Measurements from ENCODE around the gene EPB41L2.

The EPB41L2 gene

DNA sequence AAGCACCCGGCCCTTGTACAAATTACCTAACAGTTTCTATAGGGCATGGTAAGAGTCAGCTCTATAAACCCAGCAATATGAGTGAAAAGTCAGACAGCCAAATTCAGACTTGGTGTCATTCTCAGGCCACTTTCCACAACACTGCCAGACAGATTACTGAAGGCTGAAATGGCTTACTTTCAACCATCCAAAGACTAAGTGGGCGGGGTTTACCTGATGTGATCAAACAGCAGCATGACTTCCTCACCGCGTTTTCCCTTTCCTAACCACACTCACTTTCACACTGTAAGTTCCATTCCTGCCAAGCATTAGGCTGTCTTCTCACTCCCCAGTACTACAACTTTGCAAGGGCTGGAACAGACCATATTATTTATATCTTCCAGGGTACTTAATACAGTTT is 149.9 kb downstream of the EPB41L2 start:
- DNase-seq (ENCODE audit: low read depth, low spot score) = no peak

DNA sequence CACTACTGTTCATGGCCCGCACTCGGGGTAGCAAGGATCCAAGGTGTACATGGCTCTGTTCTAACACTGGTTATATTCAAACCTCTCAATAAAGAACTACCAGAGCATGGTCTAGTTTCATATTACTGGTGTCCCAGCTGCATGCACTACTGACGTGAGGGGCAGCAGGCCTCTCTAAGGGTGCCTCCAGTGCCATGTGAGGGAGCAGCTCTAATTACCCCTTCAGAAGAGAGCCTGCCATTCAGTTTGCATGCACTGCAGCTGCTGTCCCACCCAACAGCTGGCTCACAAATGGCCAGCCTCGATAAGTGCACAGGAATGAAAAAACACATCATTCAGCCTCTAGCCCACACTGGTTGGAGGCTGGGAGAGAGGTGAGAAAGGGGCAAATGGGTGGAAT is 150.6 kb downstream of the EPB41L2 start:
- DNase-seq (ENCODE audit: low read depth, low spot score) = no peak

DNA sequence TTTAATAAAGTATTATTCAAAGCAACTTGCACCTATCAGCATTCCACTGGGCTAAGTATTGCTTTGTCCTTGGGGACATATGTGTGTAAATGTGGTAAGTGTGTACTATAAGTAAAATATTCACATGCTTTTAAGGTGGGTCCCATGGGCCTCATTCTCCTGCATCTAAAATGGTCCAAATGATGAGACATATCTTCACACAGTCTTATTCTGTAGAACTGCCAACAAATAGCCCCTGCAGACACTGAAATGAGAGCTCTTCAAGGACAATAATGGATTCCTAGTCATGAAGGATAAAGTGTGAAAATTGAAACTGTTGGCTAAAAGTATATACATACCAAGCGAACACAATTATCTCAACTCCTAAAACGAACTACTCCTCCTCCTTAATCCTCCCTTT is 154.1 kb downstream of the EPB41L2 start:
- no peak for DNase-seq (ENCODE audit: low read depth, low spot score)

DNA sequence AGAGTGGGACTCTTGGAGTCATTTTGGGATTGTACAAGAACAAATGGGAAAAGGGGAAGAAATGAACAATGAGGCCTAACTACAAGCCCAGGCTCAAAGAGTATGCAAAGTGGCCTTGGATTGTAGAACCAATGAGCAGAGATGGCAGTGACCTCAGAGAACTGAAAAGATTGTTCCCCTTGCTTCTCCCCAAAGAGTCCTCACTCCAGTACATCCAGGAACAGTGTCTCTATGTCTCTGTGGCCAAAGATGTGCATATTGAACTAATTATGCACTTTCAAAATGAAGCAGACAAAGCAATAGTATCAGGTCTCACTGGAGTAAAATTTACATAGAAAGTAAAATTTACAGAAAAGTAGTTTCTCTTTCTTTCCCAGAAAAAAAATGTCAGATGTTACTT is 154.9 kb downstream of the EPB41L2 start:
- no peak for DNase-seq (ENCODE audit: low read depth, low spot score)

DNA sequence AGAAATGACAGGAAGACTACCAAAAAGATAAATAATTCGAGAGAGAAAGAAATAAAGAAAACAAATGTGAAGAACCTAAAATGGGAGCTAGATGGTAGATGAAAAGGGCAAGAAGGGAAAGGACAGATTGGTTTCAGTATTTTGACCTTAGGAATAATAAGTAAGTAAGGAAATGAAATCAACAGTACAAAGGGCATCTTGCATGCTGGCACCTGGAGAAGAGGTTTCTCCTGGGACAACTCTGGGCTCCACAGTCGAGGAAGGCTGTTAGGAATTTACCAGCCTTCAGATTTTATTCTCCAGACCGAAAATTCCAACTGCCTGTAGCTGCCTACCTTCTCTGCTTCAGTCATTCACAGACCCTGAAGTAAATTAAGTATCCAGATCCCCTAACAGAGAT is 155.4 kb downstream of the EPB41L2 start:
- no peak for DNase-seq (ENCODE audit: low read depth, low spot score)

DNA sequence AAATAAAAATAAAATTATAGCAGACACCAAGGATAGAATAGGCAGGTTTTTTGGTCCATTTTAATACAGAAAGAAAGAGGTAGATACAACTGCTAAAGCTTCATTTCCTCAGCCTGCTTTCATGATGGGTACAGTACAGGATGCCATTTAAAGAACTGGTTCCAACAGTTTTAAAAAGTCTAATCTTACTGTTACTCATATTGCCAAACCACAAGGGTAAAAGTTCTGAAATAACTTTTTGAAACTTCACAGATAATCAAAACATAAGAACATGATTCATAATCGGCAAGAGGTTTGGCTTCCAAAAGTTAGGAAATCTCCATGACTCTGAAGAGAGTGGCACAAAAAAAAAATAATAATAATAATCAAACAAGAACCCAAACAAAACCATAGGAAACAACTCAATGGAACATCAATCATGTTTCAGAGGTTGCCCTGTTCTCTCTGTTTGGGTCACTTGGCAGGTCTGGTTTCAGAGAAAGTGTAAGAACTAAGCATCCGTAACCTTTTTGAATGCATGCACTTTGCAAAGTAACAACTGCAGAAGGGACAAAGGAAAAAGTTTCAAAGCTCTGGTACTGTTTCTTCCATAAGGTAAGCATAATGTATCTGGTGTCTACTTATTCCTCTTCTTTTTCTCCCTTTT is 156.2 kb downstream of the EPB41L2 start:
- no peak for DNase-seq (ENCODE audit: low read depth, low spot score)

DNA sequence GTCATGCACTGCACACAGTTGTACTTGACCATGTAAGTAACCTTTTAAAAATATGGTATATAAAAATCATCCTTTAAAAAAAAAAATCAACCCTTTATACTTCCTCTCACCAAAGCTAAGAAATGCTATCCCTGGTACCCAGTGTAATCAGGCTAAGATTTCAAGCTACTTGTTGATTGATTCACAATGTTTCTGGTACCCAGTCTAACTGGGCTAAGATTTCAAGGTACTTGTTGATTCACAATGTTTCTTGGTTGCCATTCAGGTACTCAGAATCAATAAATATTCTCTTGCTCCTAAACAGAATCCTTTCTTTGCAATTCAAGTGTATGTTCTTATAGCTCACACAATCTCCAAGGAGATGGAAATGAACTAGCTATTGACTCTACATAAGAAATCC is 159.4 kb downstream of the EPB41L2 start:
- DNase-seq (ENCODE audit: low read depth, low spot score) = no peak

DNA sequence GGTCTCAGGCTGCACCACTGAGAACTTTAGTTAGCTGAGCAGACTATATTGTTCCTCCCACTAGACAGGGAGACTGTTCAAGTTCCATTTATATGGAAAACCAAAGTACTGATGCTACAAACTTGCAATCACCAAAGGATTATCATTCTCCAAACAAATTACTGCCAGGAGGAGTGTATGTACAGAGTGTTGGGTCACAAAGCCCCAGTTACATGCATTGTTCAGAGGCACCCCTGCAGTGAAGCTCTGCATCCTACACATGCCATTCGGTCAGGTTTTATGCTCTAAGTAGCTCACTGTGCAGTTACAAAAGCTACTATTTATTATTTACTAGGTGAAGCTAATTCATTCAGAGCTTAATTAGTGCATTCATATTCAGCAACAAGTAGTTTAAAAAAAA is 160.0 kb downstream of the EPB41L2 start:
- no peak for DNase-seq (ENCODE audit: low read depth, low spot score)

DNA sequence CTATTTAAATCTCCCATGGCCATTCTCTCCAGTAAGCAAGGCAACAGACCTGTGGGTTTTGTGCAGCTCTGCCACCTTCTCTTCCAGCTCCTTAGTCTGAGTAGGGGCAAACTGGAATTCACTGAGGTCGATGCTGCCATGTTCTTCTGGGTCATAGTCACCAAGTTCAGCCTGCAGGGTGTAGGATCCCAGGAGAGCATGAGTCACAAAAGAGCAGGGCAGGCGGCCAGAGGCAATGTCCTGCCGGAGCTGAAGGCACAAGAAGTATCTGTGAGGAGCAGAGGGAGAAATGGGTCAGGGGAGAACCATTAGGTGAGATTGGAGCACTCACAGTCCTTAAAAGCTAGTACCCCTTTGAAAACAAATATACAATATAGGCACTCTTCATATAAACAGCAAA is 162.1 kb downstream of the EPB41L2 start:
- no peak for DNase-seq (ENCODE audit: low read depth, low spot score)

DNA sequence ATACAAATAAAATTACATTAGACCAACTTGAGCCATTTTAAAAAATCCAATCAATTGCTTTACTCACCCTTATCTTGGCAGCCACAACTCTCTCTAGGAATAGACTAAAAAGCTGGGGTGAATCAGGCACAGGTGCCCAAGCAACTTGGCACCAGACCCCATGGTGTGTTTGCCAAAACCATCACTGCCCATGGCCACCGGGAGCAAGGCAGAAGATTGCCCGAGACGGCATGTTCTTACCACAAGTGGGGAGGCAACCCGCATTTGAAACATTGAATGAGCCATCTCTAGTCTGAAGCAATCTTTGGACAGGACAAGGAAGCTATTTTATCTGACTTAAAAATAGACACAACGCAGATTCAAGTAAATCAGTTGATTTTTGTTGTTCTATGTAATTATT is 166.8 kb downstream of the EPB41L2 start:
- DNase-seq (ENCODE audit: low read depth, low spot score) = no peak

DNA sequence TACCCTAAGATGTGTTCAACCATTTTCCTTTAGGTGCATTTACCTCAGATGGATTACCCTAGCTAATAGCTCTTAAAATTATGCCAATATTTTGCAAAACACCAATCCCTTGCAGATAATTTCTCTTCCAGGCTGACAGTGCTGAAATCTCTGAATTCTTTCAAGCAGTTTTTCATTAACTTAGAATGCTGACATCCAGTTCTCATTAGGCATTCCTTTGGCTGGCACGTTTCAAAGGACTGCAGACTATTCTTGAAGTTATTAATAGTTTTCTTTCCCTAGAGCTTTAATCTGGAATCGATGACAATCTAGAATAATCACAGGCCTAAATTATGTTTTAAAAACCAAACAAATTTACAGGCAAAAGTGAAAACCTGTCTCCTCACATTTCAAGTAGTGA is 167.5 kb downstream of the EPB41L2 start:
- DNase-seq (ENCODE audit: low read depth, low spot score) = no peak

DNA sequence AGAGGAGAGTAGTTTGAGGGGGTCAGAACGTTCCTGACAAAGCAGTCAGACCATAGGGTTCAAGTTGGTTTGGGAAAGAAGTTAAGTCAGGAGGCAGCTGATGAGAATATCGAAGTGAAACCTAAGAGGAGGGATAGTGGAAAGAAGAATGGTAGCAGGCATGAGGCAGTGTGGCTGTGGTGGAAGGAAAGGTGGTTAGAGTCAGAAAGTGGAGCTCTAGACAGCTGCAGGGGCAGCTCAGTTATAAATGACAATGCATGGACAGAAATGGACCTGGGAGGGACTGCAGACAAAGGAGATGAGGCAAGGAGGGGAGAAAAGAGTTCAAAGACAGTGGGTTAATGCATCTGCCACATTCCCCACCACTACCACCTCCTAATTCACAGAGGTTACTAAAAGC is 169.3 kb downstream of the EPB41L2 start:
- no peak for DNase-seq (ENCODE audit: low read depth, low spot score)

DNA sequence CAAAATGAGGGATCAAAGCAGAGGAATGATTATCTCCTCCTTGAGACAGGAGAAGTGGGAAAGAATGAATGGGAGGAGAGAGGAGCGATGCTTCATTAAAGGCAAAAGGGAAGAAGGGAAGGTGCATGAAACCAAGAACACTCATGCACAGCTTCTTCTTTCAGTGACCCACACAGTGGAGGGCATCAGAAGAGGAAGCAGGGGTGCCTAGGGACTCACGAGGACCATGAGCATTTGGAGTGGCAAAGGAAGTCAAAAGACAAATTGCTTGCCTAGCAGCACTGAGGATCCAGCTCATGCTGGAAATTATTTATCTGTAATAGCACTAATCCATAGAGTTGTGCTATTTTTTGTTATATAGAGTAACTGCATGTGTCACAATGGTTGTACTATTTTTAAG is 169.8 kb downstream of the EPB41L2 start:
- DNase-seq (ENCODE audit: low read depth, low spot score) = no peak

DNA sequence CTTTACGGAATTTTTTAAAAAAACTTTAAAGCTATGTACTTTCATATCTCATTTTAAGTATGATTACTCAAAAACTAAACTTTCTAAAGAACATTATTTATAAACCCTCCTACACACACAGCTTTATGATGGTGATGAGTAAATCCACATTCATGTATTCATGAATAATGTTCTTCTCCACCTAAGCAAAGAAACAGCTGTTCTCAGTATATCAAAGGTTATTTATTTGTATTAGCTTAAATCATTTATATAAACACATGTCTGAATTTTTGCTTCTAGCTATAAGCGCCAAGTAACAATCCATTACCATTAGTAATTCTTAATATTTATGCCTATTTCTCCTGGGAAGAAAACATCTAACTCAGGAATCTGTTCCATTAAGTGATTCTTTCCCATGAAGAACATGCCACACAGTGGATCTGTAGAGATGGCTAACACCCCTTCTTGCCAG is 172.5 kb downstream of the EPB41L2 start:
- no peak for DNase-seq (ENCODE audit: low read depth, low spot score)

DNA sequence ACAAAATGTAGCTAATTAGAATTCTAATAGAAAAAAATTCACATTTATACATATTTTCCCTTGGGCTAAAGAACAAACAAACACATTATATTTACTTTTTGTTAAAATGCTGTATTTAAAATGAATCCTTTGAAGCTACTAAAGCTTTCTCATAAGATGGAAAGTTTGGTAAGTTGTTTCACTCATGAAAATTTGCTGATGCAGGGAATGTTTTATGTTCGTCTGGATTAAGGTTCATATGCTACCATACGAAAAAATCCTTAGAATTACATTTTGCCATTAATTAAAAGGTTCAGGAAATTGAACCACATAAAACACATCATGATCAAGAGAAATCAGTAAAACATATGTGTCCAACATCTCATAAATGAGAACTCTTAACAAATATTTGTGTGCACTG is 173.6 kb downstream of the EPB41L2 start:
- no peak for DNase-seq (ENCODE audit: low read depth, low spot score)

DNA sequence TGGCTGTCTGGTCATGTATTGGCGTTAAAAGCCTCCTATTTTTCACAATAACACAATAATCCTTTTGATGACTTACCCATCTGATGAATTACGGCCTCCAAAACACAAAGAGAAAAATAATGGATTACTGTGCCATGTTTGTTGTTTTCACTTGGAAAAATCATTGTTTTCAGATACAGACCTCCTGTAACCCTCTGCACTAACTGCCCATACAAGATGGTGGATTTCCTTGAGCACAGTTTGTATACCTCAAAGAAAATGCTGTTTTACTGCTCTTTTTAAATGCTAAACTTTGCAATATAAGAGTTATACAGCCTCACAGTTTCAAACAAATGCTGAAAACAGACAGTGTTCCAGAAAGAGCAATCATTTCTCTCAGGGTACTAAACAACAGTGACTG is 174.8 kb downstream of the EPB41L2 start:
- DNase-seq (ENCODE audit: low read depth, low spot score) = no peak

DNA sequence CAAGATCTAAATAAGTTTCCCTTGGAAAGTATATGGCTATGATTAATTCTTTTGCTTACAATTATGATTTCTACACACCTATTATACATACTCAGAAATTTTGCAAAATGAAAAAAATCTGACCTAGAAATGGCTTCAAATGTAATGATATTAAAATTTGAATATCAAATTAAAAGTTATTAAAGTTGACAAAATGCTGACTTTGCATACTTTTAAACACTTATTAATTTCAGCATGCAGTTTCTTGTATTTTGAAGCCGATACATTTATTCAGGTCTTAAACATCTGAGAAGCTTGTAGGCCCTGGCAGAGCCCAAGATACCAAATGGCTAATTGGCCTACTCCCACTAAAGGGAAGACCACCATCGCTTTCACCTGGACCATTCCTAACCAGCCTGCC is 176.1 kb downstream of the EPB41L2 start:
- no peak for DNase-seq (ENCODE audit: low read depth, low spot score)

DNA sequence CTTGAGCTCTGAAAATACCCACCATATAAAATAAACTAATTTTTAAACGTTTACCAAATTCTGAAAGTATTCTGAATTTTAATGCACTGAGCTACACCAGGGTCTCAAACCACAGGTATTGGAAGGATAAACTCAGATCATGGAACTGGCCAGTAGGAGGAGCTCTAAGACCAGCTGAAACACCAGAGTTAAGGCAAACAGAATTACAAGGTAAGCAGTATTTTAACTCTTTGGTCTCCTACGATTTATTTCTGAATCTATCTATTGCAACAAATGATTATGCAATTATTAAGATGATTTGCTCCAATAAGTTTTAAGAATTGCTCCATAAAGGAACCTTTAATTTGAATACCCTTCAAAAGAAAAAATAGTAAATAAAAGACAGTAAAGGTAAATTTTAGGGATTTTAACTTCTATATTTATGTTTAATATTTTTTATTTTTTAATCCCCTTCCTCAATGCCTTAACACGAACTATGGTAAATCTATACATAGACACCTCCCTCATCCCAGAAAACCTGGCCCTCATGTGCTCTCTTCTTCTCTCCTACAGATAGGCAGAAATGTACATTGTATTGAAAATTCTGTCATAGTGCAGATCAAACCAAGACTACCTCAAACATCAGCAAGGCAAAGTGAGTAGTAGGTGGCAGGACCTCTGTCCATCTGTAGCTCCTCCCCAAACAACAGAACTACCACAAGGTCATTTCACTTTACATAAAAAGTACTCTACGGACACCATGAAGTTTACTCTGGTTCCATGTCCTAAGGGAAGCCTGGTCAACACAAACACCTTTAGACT is 177.5 kb downstream of the EPB41L2 start:
- peak; percentile 45 for DNase-seq (ENCODE audit: low read depth, low spot score)

DNA sequence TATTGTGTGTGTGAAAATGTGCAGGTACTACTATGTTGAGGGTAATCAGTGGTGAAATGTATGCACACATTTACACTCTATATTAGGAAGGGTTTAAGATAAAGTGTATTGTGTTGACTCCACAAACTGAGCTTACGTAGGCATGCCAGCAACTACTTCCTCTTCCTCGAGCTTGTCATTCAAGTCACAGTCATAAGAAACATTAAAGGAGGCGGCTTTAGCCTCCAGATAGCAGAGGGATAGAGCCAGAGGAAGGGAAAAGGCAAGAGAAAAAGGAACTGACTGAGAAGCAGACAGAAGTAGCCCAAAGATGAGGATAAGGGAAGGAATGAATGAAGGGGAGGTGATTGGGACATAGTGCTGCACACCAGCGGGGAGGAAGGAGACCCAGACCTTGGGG is 180.7 kb downstream of the EPB41L2 start:
- DNase-seq (ENCODE audit: low read depth, low spot score) = no peak

DNA sequence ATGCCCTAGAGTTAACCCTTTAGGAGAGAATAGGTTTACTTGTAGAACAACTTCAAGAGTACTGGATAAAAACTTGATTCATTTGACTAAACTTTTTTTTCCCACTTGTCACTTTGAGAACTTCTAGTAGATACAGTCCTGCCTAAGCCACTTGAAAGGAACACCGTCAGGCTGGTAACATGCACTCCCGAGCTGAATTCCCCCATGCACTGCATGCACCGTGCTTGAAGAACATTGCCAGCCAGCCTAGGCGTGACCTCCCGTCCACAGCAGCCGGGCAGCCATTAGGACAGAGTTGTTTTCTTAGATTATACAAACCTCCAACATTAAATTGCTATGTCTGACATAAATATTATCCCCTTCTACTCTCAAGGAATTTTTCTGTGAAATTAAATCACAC is 183.2 kb downstream of the EPB41L2 start:
- DNase-seq (ENCODE audit: low read depth, low spot score) = no peak

DNA sequence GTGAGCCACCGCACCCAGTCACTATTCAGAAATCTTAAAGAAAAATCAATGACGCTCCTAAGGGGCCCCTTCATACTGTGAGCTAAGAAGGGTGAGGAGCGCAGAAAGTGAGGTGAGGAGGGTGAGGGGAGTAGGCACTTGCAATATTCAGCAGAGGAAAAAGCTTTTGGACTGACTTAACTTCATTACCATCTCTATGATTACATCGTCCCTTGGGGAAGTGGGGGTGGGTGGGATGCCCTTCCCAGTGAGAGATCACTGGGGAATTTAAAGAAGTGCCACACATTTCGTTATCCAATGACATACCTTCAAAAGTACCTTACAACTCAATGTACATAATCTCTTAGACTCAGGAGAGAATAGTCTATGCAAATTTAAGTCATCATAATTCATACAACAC is 189.3 kb downstream of the EPB41L2 start:
- no peak for DNase-seq (ENCODE audit: low read depth, low spot score)

DNA sequence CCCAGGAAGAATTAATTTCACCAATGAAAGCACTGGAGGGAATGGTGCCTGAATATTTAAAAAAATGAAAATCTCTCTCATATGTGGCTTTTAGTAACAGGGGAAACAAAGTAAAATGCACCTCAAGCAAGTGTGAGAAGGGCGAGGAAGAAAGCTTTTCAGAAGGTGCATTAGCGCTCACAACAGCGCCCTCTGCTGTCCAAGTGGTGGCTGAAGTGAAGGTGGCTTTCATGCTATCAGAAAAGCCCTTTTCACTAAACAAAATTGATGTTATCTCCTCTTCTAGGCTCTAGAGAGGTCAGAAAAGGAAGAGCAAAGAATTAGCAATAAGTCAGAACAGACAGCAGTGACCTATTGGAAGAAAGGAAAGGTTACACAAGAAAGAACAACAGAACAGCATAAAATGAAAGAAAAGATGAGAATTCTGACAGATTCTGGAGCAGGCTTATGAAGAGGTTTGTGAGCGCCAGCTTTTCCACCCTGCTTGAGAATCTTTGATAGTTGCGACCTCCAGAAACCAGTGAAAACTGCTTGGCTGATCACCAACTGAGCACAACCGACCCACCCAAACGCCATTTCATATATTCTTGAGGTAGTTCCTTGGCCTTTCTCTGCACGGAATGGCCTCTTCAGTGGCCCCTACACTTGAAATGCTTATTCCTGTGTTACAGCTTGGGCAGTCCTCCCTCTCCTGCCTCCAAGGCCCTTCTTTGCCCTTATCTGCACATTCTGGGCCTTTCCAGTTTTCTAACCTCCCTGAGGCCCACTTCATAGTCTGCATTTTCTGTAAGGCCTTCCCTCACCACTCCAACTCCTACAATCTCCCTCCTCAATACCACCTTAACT is 190.6 kb downstream of the EPB41L2 start:
- DNase-seq (ENCODE audit: low read depth, low spot score) = no peak
